KOPT-K1 (cell line): ENCODE measurements around the gene RABAC1.

ENCODE experiments used
- H3K27ac ChIP-seq: fragments of 200-600 bp; sonication (generic); 2 replicates; pipeline ENCODE4 v1.5.1; 2016; ENCODE audit warnings: antibody characterized with exemption, mild to moderate bottlenecking, low read depth, low read length; ENCODE audit not compliant: poor library complexity, severe bottlenecking
- H3K36me3 ChIP-seq: fragments of 200-600 bp; sonication (generic); 2 replicates; pipeline ENCODE4 v1.5.1; 2017; ENCODE audit warnings: antibody characterized with exemption, mild to moderate bottlenecking, low read length, moderate library complexity; ENCODE audit not compliant: insufficient read depth
- H3K9me3 ChIP-seq: fragments of 200-600 bp; sonication (generic); 2 replicates; pipeline ENCODE4 v1.5.1; 2017; ENCODE audit warnings: antibody characterized with exemption, low read length, mild to moderate bottlenecking; ENCODE audit not compliant: insufficient read depth, poor library complexity, severe bottlenecking

RABAC1 gene

GRCh38 chr19:41910992-41911888 lies 47.9 kb downstream of the RABAC1 start:
- no peak overlapping the region for H3K27ac ChIP-seq
- H3K9me3 ChIP-seq: no peaks in the 10 kb centered on the region
- H3K36me3 ChIP-seq: peaks cover 29% of the 10 kb centered on the region

- peaks cover 37% of the 10 kb centered on the region for H3K36me3 ChIP-seq
- H3K27ac ChIP-seq: no peak overlapping the region
- no peaks in the 10 kb centered on the region for H3K9me3 ChIP-seq
Measured at GRCh38 chr19:41910240-41910991, 48.7 kb downstream of the RABAC1 start.

- Histone ChIP-seq H3K27ac (no peak overlapping the region), H3K9me3 (no peaks in the 10 kb centered on the region), H3K36me3 (peaks cover 44% of the 10 kb centered on the region)
Measured at GRCh38 chr19:41909706-41910105, 49.4 kb downstream of the RABAC1 start.

- Histone ChIP-seq H3K27ac (no peak overlapping the region), H3K9me3 (no peaks in the 10 kb centered on the region), H3K36me3 (peaks cover 52% of the 10 kb centered on the region)
Measured at GRCh38 chr19:41908724-41909464, 50.2 kb downstream of the RABAC1 start.

- Histone ChIP-seq H3K27ac (no peak overlapping the region), H3K9me3 (no peaks in the 10 kb centered on the region), H3K36me3 (peaks cover 60% of the 10 kb centered on the region)
Measured at GRCh38 chr19:41907994-41908615, 51.0 kb downstream of the RABAC1 start.

GRCh38 chr19:41906916-41907680 lies 52.0 kb downstream of the RABAC1 start:
- no peaks in the 10 kb centered on the region for H3K9me3 ChIP-seq
- H3K36me3 ChIP-seq: peaks cover 70% of the 10 kb centered on the region
- no peak overlapping the region for H3K27ac ChIP-seq
